ENCODE results near the gene SH3BP4. TPM values are rescaled to one million over a fixed set of nuclear protein-coding genes. Genes with fewer than 3 reads are reported as not detected.

Gene SH3BP4
- total and polyA plus RNA-seq, 2 of the 8 experiments (the other 6 are each of a cell fraction or from before 2014, with no cell fraction given) = 28.3 to 35.4 TPM

DNA sequence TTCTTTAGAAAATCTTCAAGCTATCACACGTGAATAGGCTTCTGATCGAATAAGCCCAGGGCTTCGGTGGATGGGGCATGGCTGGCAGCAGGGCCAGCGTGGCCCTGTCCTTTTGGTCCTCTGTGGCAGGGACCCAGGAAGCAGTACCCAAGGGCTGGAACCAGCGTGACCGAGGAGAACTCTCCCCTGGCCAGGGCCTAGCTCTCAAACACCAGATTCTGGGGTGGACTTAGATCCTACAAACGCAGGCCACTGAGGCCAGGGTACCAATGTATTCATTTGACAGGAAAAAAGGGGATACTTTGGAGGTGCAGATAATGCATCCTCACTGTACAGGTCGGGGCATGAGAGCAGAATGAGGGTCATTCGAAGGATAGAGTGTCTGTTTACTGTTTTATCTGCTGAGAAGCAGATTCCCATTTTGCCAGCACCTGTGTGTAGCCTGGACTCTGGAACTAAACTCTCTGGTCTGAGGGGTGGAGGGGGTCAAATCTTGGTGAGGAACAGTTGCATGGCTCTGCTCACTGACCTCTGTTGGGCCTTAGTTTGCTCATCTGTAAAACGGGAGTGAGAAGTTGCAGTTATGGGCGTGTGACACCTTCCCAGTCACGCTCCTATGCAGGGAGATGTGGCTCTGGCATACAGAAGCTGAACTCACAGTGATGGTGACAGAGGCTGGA lies 51.4 kb downstream of the SH3BP4 start:
- 86% methylated on average over 12 of the region's 12 CpGs; no CpG with 5 or more reads in 1 of the 2 experiments for WGBS, 2 experiments (ENCODE audit: extremely low coverage in 1 of 2, insufficient coverage in 1 of 2, insufficient read length in 1 of 2, insufficient replicate concordance in 2 of 2, low coverage in 1 of 2, low lambda C conversion rate in 2 of 2, missing lambda C conversion rate in 1 of 2)
- H2BK12ac ChIP-seq (ENCODE audit: low read depth, low read length) = 0 out of 2 replicates have a peak overlapping the region, but pooled peaks have one; percentile 27
- H3K23ac ChIP-seq (ENCODE audit: insufficient read length) = no peak overlapping the region
- ChIA-PET POLR2A (ENCODE audit: partially characterized antibody) (no interaction called here), CTCF (ENCODE audit: partially characterized antibody) (interaction anchor here (0.5 to 1.2 kb wide), 2 partner anchors 18 to 1069 kb away, joined by 3 to 4 read pairs; no protein-coding TSS in a partner anchor)
- H3K18ac ChIP-seq (ENCODE audit: extremely low read depth, low read length) = no peak overlapping the region
- no peak overlapping the region for H2AK5ac ChIP-seq (ENCODE audit: low read depth, low read length)
- no peak overlapping the region for H3K14ac ChIP-seq (ENCODE audit: insufficient read length)
- H3K27ac ChIP-seq (ENCODE audit: low read depth, low read length) = no peak overlapping the region
- H3K4me2 ChIP-seq (ENCODE audit: insufficient read depth in 1 of 2, low read depth in 2 of 2, low read length in 2 of 2) = no peak overlapping the region
- 0 out of 2 replicates have a peak overlapping the region, but pooled peaks have one; percentile 56 for H2BK5ac ChIP-seq (ENCODE audit: low read depth, low read length)
- H3K79me1 ChIP-seq (ENCODE audit: low read depth, low read length) = peaks cover 42% of the 10 kb centered on the region
- peaks cover 0 to 10% (median 0%) of the 10 kb centered on the region in 4 experiments; a peak in 2 of 8 replicates for H3K36me3 ChIP-seq (ENCODE audit: control insufficient read depth in 2 of 4, insufficient read depth in 4 of 4, low read length in 3 of 4)
- no peaks in the 10 kb centered on the region for H3K9me3 ChIP-seq (ENCODE audit: insufficient read depth in 2 of 2, low read depth in 1 of 2, low read length in 1 of 2)
- H3K56ac ChIP-seq (replicated peaks; ENCODE audit: insufficient read length, low read depth, low read length) = no peak overlapping the region
- H2BK15ac ChIP-seq (ENCODE audit: low read length) = peak overlapping the region; percentile 5; the same call in 1 of the 2 replicates
- no peak overlapping the region for H3K4me3 ChIP-seq (ENCODE audit: extremely low read depth in 1 of 4, insufficient read depth in 2 of 4, low read depth in 3 of 4, low read length in 4 of 4)
- no peak overlapping the region for H2BK120ac ChIP-seq (replicated peaks; ENCODE audit: low read depth, low read length)
- no peak for DNase-seq (ENCODE audit: low read depth in 1 of 2, low spot score in 2 of 2)
- no peak overlapping the region for H2AFZ ChIP-seq (ENCODE audit: low read length)
- no peaks in the 10 kb centered on the region for H3K23me2 ChIP-seq (ENCODE audit: low read depth, low read length)
- no peak for FAIRE-seq
- peaks cover 0 to 94% of the 10 kb centered on the region in 2 experiments; a peak in 2 of 4 replicates for H3K79me2 ChIP-seq (ENCODE audit: control insufficient read depth in 1 of 2, insufficient read depth in 2 of 2, low read length in 2 of 2)
- no peak overlapping the region for H3K4ac ChIP-seq (replicated peaks; ENCODE audit: insufficient read length, low read depth, low read length)
- no peaks in the 10 kb centered on the region for H3K27me3 ChIP-seq (replicated peaks in 1 of 4; ENCODE audit: control insufficient read depth in 3 of 4, extremely low read depth in 1 of 4, insufficient read depth in 3 of 4, low read length in 3 of 4)
- H4K91ac ChIP-seq (replicated peaks; ENCODE audit: insufficient read length, low read length) = no peak overlapping the region
- H2BK20ac ChIP-seq (ENCODE audit: low read length) = no peak overlapping the region
- H3K9ac ChIP-seq (replicated peaks in 1 of 4; ENCODE audit: extremely low read depth in 1 of 4, low read depth in 3 of 4, low read length in 3 of 4) = no peak overlapping the region
- no peak overlapping the region for H4K5ac ChIP-seq (ENCODE audit: insufficient read length, low read depth, low read length)
- H4K8ac ChIP-seq (ENCODE audit: extremely low read depth, insufficient read depth, low read length) = no peak overlapping the region; the same call in 1 of the 2 replicates
- H3K4me1 ChIP-seq (replicated peaks in 1 of 4; ENCODE audit: control insufficient read depth in 3 of 4, insufficient read depth in 4 of 4, low read length in 3 of 4) = peaks cover 4 to 41% (median 25%) of the 10 kb centered on the region in 4 experiments
- H4K20me1 ChIP-seq (replicated peaks in 1 of 2; ENCODE audit: control insufficient read depth in 1 of 2, insufficient read depth in 2 of 2, low read length in 2 of 2) = peaks cover 8 to 15% of the 10 kb centered on the region in 2 experiments
- TF ChIP-seq BCL11A (IDR thresholded peaks at IDR 0.05; ENCODE audit: low read depth in 2 of 2, low read length in 2 of 2) = no peak
- no peak for TF ChIP-seq POLR2AphosphoS5 (IDR thresholded peaks at IDR 0.05; ENCODE audit: low read depth, low read length)
- TF ChIP-seq CHD2 (IDR thresholded peaks at IDR 0.05; ENCODE audit: low read length) = no peak
- no peak for TF ChIP-seq EP300 (IDR thresholded peaks at IDR 0.05; ENCODE audit: borderline replicate concordance in 1 of 2, low read depth in 2 of 2, low read length in 2 of 2)
- TF ChIP-seq, protein P1, sequence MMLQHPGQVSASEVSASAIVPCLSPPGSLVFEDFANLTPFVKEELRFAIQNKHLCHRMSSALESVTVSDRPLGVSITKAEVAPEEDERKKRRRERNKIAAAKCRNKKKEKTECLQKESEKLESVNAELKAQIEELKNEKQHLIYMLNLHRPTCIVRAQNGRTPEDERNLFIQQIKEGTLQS (IDR thresholded peaks at IDR 0.05; ENCODE audit: insufficient read depth, low read depth, low read length) = no peak
- TF ChIP-seq JUND (IDR thresholded peaks at IDR 0.05; ENCODE audit: low read length) = no peak
